Measurements from ENCODE around the gene MBD3L2B.

GRCh38 chr19:7000816-7001215 lies 20.4 kb downstream of the MBD3L2B start:
- no peak for TF ChIP-seq CTCF (tag by site-specific recombination; IDR thresholded peaks at IDR 0.05)
- no peak for TF ChIP-seq ZNF837 (tag by site-specific recombination; IDR thresholded peaks at IDR 0.05)
- no peak for TF ChIP-seq ZNF121 (tag by site-specific recombination; IDR thresholded peaks at IDR 0.05)
- TF ChIP-seq TCF7L2 (IDR thresholded peaks at IDR 0.05; ENCODE audit: borderline replicate concordance, low read depth, low read length) = no peak
- no peak for TF ChIP-seq ZNF175 (tag by site-specific recombination; IDR thresholded peaks at IDR 0.05)
- no peak for TF ChIP-seq REST (tag by site-specific recombination; IDR thresholded peaks at IDR 0.05)
- no peak for TF ChIP-seq ZNF580 (tag by site-specific recombination; IDR thresholded peaks at IDR 0.05)
- TF ChIP-seq SETDB1 (IDR thresholded peaks at IDR 0.05; ENCODE audit: insufficient read length, low read length) = no peak

All from HEK293 (cell line).